Activated CD8-positive, alpha-beta memory T cell treated with anti-CD3 and anti-CD28 coated beads, Interleukin-2, amount 50 U/mL, for 4 hours (primary cell): ENCODE measurements around the gene CFAP210.
"Not testable (repeated sequence)": the region's sequence is repeated elsewhere in the genome, so short reads cannot be mapped to it uniquely, and the experiment has no call there.

Source experiments
- DNase-seq: peaks from one replicate; pipeline ENCODE4 v3.0.0-alpha.2; 2020

Gene CFAP210

GRCh38 chr2:169670937-169671336 lies 23.3 kb downstream of the CFAP210 start:
- DNase-seq, result no peak

DNA sequence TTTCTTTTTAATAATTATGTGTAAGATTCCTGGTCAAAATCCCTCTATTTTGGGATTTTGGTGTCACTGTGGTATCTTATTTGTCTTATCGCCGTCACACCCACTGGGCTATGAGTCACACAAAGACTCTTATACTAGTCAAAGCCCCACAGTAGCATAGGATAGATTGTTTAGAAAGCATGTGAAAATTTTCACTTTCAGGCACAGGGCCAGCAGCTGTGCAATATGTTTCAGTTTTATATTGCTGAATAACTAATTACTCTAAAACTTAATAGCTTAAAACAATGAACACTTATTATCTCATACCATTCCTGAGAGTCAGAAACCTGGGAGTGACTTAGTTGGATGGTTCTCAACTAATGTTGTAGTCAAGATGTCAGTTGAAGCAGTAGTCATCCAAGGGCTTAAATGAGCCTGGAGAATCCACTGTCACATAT lies 24.0 kb downstream of the CFAP210 start:
- DNase-seq, result no peak

DNA sequence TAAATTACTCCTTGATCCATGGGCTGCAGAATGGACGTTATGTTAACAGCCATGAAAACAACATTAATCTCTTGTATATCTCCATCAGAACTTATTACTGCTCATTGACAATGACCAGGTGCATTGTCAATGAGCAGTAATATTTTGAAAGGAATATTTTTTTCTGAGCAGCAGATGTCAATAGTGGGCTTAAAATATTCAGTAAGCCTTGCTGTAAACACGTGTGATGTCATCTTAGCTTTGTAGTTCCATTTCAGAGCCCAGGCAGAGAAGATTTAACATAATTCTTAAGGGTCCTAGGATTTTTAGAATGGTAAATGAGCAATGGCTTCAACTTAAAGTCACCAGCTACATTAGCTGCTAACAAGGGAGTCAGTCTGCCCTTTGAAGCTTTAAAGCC lies 26.6 kb downstream of the CFAP210 start:
- no peak for DNase-seq

- DNase-seq, result no peak
These were observed 29.0 kb downstream of the CFAP210 start for GRCh38 chr2:169664978-169665930.

DNA sequence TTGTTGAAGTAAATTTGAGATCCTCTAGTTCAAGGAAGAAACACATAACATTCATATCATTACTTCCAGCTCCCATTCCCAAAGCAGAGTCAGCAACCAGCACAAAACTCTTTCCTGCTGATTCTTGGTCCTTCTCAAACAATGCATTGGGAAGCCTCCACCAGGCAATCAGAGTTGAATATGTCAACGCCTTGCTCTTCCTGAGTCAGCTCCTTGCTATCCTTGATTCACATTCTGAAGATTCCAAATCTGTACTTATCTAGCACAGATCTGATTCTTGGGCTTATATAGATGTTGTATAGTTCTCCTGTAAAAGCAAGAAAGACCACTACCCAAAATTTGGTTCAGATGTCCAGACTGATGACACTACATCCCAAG lies 29.6 kb downstream of the CFAP210 start:
- no peak for DNase-seq

DNA sequence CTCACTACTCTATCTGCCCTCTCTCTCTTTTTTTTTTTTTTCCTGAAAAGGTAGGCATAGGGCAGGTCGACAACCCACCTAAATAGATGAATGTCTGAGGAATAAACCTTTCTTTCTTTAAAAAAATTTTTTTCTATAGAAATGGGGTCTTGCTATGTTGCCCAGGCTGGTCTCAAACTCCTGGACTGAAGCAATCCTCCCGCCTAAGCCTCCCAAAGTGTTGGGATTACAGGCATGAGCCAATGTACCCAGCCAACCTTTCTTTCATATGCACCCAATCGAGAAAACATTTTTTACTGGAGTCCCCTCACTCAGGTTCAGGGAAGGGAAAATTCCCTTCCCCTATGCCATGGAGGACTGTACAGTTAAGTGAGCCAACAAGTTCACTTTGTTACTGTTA lies 31.0 kb downstream of the CFAP210 start:
- DNase-seq, result no peak

DNA sequence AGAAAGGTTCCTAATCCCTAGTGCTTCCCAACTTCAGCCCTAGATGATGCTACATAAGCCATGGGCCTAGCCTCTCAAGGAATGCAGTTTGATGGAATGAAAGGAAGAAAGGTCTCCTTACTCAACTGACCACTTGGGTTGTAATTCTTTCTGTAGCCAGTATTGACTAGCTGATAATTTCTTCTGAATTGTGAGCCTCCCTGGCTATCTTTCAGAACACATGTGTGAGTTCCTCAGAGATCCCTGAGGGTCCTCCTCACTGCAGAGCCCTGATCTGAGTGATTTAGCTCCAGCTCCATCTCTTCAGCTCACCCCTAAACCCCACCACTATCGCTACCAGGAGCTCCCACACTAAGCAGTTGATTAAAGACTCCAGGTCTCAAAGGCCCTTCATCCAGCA lies 31.5 kb downstream of the CFAP210 start:
- DNase-seq, result no peak

GRCh38 chr2:169661265-169661664 lies 32.9 kb downstream of the CFAP210 start:
- no peak for DNase-seq

DNA sequence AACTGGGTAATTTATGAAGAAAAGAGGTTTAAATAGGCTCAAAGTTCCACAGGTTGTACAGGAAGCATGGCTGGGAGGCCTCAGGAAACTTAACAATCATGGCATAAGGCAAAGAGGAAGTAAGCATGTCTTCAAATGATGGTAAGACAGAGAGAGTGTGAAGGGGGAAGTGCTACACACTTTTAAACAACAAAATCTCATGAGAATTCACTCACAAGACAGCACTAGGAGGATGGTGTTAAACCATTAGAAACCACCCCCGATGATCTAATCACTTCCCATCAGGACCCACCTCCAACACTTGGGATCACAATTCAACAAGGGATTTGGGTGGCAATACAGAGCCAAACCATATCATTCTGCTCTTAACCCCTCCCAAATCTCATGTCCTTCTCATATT lies 34.9 kb downstream of the CFAP210 start:
- DNase-seq, result no peak

GRCh38 chr2:169658877-169659276 lies 35.3 kb downstream of the CFAP210 start:
- no peak for DNase-seq

GRCh38 chr2:169656164-169656563 lies 38.0 kb downstream of the CFAP210 start:
- DNase-seq, result no peak

DNA sequence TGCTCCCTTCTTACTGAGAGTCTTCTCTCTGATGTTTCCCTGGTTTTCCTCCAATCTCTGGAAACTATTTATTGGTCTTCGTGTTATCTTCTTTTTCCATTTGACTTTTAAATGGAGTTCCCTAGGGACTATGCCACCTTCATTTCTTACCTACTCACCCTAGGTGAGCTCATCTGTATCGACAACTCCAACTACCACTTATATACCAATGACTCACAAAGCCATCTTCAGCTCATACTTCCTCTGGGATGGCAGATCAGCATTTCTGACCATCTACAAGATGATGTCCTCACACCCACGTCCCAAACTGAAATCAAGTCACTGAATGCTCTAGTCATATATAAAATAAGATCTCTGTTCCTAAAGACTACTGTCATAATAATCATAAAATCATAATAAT lies 40.6 kb downstream of the CFAP210 start:
- no peak for DNase-seq

- no peak for DNase-seq
These were observed 44.9 kb downstream of the CFAP210 start for GRCh38 chr2:169649278-169649677.

DNA sequence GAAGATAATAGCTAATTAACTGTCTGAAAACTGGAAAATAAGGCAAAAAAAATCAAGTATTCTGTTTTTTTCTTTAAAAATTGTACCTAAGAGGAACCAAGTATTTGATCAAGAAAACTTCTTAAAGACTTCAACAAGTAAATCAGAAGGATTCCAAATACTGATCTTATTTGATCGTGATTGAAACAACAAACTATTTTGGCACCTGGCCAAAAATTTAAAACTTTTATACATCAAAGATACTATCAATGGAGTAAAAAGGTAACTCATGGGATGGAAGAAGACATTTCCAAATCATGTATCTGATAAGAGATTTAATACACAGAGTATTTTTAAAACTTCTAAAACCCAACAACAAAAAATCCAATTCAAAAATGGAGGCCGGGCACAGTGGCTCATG lies 46.7 kb downstream of the CFAP210 start:
- DNase-seq, result no peak

DNA sequence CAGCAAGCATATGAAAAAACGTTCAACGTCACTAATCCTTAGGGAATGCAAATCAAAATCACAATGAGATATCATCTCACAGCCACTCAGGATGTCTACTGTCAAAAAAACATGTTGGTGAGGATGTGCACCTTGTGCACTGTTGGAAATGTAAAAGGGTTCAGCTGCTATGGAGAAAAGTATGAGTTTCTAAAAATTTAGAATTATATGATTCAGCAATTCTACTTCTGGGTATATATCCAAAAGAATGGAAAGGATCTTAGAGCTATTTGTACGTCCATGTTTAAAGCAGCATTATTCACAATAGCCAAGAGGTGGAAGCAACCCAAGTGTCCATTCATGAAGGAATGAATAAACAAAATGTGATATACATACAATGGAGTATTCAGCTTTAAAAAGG lies 50.0 kb downstream of the CFAP210 start:
- DNase-seq, result no peak

DNA sequence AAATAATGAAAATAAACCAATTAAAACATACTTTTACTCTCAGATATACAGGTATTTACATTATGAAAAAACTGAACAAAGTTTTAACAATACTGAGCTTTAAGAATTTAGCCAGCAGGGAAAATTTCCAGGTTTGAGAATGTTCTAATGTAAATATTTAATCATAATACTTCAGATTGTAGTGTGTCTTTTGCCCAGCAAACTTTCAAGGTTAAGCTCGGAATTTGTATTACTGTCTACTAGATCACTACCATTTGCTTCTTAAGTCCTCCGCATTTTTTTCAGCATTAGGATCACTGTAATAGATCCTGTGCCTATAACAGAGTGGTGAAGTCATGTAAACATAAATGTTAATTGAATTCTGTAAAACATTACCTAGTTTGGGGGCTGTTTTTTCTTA lies 52.7 kb downstream of the CFAP210 start:
- DNase-seq, result no peak

GRCh38 chr2:169640104-169640503 lies 54.1 kb downstream of the CFAP210 start:
- DNase-seq, result no peak

GRCh38 chr2:169637620-169638019 lies 56.6 kb downstream of the CFAP210 start:
- no peak for DNase-seq

DNA sequence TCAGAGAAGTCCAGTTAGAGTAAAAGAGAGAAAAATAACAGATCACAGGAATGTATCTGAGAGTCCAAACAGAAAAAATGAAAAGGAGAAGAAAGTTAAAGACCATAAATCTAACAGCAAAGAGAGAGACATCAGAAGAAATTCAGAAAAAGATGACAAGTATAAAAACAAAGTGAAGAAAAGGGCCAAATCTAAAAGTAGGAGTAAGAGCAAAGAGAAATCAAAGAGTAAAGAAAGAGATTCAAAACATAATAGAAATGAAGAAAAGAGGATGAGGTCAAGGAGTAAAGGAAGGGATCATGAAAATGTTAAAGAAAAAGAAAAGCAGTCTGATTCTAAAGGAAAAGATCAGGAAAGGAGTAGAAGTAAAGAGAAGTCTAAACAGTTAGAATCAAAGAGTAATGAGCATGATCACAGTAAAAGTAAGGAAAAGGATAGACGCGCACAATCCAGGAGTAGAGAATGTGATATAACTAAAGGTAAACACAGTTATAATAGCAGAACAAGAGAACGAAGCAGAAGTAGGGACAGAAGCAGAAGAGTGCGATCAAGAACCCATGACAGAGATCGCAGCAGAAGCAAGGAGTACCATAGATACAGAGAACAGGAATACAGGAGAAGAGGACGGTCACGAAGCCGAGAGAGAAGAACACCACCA lies 57.6 kb downstream of the CFAP210 start:
- DNase-seq, result no peak

DNA sequence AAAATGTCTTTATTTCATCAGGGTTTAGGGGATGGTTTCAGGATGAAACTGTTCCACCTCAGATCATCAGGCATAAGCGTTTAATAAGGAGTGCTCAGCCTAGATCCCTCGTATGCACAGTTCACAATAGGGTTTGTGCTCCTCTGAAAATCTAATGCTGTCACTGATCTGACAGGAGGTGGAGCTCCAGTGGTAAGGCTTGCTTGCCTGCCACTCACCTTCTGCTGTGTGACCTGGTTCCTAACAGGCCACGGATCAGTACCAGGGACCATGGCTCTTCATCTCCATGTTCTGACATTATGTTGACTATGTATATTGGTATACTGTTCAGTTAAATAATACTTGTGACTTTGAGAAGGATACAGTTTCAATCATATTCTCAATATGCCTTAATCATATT lies 68.4 kb downstream of the CFAP210 start:
- no peak for DNase-seq

DNA sequence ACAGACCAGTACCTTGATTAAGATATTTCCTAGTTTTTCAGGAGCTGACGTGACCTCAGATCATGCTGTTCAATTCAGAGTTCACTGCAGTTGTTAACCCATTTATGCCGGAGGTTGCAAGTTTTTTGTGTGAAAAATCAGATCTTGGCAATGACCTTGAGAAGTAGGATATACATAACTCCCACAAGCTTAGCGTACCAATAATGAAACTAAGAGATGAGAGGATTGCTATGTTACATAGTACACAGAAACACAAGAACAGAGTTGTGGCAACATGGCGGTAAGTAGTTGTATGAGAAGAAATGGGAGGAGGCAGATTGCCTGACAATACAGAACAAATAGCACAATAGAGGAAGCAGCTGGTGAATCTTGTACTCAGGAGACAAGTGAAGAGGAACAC lies 71.0 kb downstream of the CFAP210 start:
- no peak for DNase-seq

GRCh38 chr2:169620509-169620908 lies 73.7 kb downstream of the CFAP210 start:
- no peak for DNase-seq

GRCh38 chr2:169619946-169620345 lies 74.3 kb downstream of the CFAP210 start:
- DNase-seq, result no peak

DNA sequence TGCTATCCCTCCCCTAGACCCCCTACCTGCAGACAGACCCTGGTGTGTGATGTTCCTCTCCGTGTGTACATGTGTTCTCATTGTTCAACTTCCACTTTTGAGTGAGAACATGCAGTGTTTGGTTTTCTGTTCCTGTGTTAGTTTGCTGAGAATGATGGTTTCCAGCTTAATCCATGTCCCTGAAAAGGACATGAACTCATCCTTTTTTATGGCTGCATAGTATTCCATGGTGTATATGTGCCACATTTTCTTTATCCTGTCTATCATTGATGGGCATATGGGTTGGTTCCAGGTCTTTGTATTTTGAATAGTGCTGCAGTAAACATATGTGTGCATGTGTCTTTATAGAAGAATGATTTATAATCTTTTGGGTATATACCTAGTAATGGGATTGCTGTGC lies 78.2 kb downstream of the CFAP210 start:
- DNase-seq, result not testable (repeated sequence)
